SH-SY5Y (cell line): ENCODE measurements around the gene HEYL.

Experiments used
- GATA2 ChIP-seq: IDR thresholded peaks from 2 replicates; pipeline ENCODE4 v1.6.1; 2011; ENCODE audit warnings: mild to moderate bottlenecking, low read depth, low read length
- GATA3 ChIP-seq: IDR thresholded peaks from 2 replicates; pipeline ENCODE4 v1.6.1; 2011; ENCODE audit warnings: low read depth, mild to moderate bottlenecking, low read length, moderate library complexity

GRCh38 chr1:39613250-39613649, 26.2 kb downstream of the HEYL start:
- no peak for TF ChIP-seq GATA2
- TF ChIP-seq GATA3, result no peak
